ENCODE measurements around the gene DYNLRB1. TPM values are rescaled to one million over a fixed set of nuclear protein-coding genes. Genes with fewer than 3 reads are reported as not detected.
A peak's percentile ranks its signal among the peaks of the same experiment; 100 is the strongest.
"Not testable (repeated sequence)": the region's sequence is repeated elsewhere in the genome, so short reads cannot be mapped to it uniquely, and the experiment has no call there.

Gene DYNLRB1
- total and polyA plus RNA-seq, 9 donors: 67.9 to 133 (median 124) TPM

DNA sequence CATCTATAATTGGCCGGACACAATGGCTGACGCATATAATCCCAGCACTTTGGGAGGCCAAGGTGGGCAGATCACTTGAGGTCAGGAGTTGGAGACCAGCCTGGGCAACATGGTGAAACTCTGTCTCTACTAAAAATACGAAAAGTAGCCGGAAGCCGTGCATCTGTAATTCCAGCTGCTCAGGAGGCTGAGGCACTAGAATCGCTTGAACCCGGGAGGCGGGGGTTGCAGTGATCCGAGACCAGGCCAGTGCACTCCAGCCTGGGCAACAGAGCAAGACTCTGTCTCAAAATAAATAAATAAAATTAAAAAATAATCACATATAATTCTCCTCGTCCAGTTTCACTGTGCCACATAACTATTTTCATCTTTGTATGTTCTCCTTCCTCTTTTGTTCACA lies 3.6 kb downstream of the DYNLRB1 start:
- not testable (repeated sequence) for H3K9me3 ChIP-seq (replicated peaks; ENCODE audit: control insufficient read depth, low read depth, low read length); H3K27ac ChIP-seq (ENCODE audit: low read length); H3K27me3 ChIP-seq (ENCODE audit: control insufficient read depth, insufficient read depth, low read length); H3K4me3 ChIP-seq (ENCODE audit: low read length); DNase-seq; H3K36me3 ChIP-seq (ENCODE audit: control insufficient read depth, insufficient read depth, low read length)
- WGBS (ENCODE audit: insufficient coverage): 91% methylated on average over 6 of the region's 10 CpGs
- peaks cover 21% of the 10 kb centered on the region for H3K4me1 ChIP-seq (ENCODE audit: control insufficient read depth, insufficient read depth, low read length)

DNA sequence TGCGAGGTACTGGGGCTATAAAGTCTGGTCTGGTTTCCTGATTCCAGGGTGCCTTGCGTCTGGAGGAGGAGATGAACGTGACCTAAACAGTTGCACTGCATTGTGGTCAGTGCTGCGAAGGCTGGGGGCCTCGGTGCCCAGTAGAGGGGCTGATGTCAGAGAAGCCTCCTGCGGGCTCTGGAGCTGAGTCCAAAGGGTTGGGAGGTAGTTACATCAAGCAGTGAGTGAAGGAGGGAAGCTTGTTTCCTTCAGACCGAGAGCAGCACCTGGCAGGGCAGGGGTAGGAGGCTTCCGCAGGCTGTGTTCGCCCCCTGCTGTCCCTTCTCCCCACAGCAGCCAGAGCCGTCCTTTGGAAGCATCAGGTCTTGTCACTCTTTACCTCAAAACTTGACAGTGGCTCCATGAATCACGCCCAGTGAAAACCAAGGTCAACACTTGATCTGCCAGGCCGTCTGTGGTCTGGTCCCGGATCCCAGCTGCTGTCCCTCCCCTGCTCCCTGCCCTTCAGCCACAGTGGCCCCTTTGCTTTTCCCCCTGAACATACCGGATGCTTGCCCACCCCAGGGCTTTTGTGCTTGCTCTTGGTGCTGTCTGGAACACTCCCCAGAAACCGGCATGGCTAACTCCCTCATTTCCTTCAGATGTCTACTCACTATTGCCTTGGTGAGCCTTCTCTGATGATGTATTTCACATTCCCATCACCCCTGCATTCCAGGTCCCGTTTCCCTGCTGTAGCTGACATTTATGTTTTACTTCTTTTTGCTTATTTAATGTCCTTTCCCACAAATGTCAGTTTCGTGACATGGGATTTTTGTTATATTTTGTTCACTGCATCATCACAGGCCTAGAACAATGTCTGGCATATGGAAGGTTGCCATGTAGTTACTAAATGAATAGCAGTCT lies 7.0 kb downstream of the DYNLRB1 start:
- DNase-seq: peak; percentile 31
- Histone ChIP-seq H3K27ac (ENCODE audit: low read length) (no peak overlapping the region), H3K4me1 (ENCODE audit: control insufficient read depth, insufficient read depth, low read length) (peaks cover 27% of the 10 kb centered on the region), H3K4me3 (ENCODE audit: low read length) (no peak overlapping the region), H3K36me3 (ENCODE audit: control insufficient read depth, insufficient read depth, low read length) (peaks cover 32% of the 10 kb centered on the region), H3K9me3 (replicated peaks; ENCODE audit: control insufficient read depth, low read depth, low read length) (no peaks in the 10 kb centered on the region), H3K27me3 (ENCODE audit: control insufficient read depth, insufficient read depth, low read length) (no peaks in the 10 kb centered on the region)
- 44% methylated on average over 13 of the region's 17 CpGs for WGBS (ENCODE audit: insufficient coverage)

DNA sequence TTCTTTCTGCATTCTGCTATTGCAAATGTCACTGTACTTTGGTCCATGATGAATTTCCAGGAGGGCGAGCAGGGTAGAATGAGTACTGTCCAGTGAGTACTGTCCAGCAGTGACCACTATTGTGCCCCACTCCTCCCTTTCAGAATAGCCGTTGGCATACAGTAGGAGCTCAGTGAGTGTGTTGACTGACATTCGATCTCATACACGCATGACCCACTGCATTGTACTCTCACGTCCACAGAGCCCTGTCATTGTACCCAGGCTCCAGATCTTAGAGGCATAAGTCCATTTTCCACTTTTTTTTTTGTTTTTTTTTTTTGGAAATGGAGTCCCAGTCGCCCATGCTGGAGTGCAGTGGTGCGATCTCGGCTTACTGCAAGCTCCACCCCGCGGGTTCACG lies 8.2 kb downstream of the DYNLRB1 start:
- Histone ChIP-seq H3K4me1 (ENCODE audit: control insufficient read depth, insufficient read depth, low read length) (peaks cover 27% of the 10 kb centered on the region), H3K27me3 (ENCODE audit: control insufficient read depth, insufficient read depth, low read length) (no peaks in the 10 kb centered on the region), H3K36me3 (ENCODE audit: control insufficient read depth, insufficient read depth, low read length) (peaks cover 43% of the 10 kb centered on the region), H3K4me3 (ENCODE audit: low read length) (no peak overlapping the region), H3K27ac (ENCODE audit: low read length) (no peak overlapping the region), H3K9me3 (replicated peaks; ENCODE audit: control insufficient read depth, low read depth, low read length) (no peaks in the 10 kb centered on the region)
- no peak for DNase-seq
- WGBS (ENCODE audit: insufficient coverage): 94% methylated on average over 6 of the region's 11 CpGs

DNA sequence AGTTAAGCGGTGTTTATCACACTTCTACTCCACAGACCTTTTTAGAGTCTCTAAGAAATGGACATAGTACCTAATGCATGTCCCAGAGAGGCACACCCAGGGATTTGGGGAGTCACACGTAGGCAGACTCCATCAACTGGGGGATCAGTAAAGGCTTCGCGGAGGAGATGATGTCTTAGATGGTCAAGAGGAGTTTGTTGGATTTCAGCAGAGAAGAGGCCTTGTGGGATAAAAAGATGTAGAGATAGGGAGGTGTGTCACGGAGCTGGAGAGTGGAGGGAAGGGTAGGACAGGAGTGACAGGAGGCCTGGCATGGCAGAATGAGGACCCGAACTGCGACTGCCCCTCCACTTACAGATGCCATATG lies 9.1 kb downstream of the DYNLRB1 start:
- DNase-seq: no peak
- Histone ChIP-seq H3K27me3 (ENCODE audit: control insufficient read depth, insufficient read depth, low read length) (no peaks in the 10 kb centered on the region), H3K27ac (ENCODE audit: low read length) (peak overlapping the region; percentile 64), H3K9me3 (replicated peaks; ENCODE audit: control insufficient read depth, low read depth, low read length) (no peaks in the 10 kb centered on the region), H3K4me3 (ENCODE audit: low read length) (no peak overlapping the region), H3K36me3 (ENCODE audit: control insufficient read depth, insufficient read depth, low read length) (peaks cover 52% of the 10 kb centered on the region), H3K4me1 (ENCODE audit: control insufficient read depth, insufficient read depth, low read length) (peaks cover 27% of the 10 kb centered on the region)
- 91% methylated on average over 5 of the region's 7 CpGs for WGBS (ENCODE audit: insufficient coverage)

DNA sequence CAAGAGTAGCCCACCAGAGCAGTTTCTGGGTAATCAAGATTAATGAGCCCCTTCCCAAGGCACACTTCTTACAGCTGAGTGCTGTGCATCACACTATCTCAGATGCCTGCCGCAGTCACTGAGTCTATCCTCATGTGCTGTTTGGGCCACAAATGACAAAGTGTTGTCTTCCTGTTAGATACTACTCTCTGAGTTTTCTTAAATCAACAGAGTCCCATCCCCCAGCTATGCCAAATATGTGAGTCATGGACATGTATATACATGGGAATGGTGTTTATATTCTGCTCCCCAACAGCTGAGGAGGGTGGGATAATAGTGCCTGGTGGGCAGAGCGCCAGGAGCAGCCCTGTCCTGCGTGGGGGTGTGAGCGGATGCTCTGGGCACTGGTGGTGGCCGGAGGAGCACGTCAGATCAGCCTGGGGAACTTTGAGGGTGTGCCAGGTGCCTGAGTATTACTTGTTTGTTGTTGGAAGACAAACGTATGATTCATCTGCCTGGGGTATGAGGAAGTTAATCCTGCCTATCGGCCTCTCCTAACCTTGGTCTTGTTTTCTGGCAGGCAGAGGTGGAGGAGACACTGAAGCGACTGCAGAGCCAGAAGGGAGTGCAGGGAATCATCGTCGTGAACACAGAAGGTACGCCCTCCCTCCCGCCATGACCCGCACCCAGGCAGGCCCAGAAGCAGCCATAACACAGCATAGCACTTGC lies 9.6 kb downstream of the DYNLRB1 start:
- peak; percentile 63 for DNase-seq
- H3K27ac ChIP-seq (ENCODE audit: low read length): peak overlapping the region; percentile 64
- H3K9me3 ChIP-seq (replicated peaks; ENCODE audit: control insufficient read depth, low read depth, low read length): no peaks in the 10 kb centered on the region
- H3K4me3 ChIP-seq (ENCODE audit: low read length): no peak overlapping the region
- H3K27me3 ChIP-seq (ENCODE audit: control insufficient read depth, insufficient read depth, low read length): no peaks in the 10 kb centered on the region
- WGBS (ENCODE audit: insufficient coverage): 76% methylated on average over 7 of the region's 14 CpGs
- peaks cover 27% of the 10 kb centered on the region for H3K4me1 ChIP-seq (ENCODE audit: control insufficient read depth, insufficient read depth, low read length)
- peaks cover 57% of the 10 kb centered on the region for H3K36me3 ChIP-seq (ENCODE audit: control insufficient read depth, insufficient read depth, low read length)

DNA sequence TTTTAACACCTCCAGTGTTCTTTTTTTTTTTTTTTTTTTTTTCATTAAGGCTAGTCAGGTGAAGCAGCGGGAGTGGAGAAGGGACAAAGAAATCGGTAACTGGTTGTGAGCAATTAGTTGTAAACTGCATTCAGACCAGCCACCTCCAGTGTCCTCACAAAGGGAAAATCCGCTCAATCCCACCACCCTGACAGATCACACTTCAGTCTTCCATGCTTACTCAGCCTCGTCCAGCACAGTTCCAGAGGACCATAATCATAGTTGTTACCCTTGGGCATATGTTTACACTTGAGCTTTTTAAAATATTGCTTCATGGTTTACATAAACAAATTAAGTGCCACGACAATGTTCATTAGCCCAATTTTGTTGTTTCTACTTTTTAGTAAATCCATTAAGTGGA lies 10.2 kb downstream of the DYNLRB1 start:
- Histone ChIP-seq H3K27me3 (ENCODE audit: control insufficient read depth, insufficient read depth, low read length) (no peaks in the 10 kb centered on the region), H3K4me3 (ENCODE audit: low read length) (no peak overlapping the region), H3K4me1 (ENCODE audit: control insufficient read depth, insufficient read depth, low read length) (peaks cover 27% of the 10 kb centered on the region), H3K36me3 (ENCODE audit: control insufficient read depth, insufficient read depth, low read length) (peaks cover 62% of the 10 kb centered on the region), H3K9me3 (replicated peaks; ENCODE audit: control insufficient read depth, low read depth, low read length) (no peaks in the 10 kb centered on the region), H3K27ac (ENCODE audit: low read length) (peak overlapping the region; percentile 48)
- no peak for DNase-seq
- no CpG with 5 or more reads among the region's 5 CpGs for WGBS (ENCODE audit: insufficient coverage)

DNA sequence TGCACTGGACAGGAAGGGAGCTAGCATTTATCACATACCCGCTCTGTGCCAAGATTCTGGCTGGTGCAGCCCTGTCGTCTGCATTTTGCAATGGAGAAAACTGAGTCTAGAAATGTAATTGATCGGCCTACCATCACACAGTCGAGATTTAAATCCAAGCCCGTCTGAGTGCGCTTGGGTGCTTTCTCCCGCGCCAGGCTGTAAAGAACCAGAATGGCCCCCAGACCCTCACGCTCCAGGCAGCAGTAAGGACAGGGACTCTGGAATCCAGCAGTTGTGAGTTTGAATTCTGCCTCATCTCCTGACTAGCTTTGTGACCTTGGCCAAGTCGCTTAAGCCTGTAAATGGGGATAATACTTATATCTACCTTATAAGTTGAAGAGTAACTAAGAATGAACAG lies 10.8 kb downstream of the DYNLRB1 start:
- DNase-seq: no peak
- H3K4me3 ChIP-seq (ENCODE audit: low read length): no peak overlapping the region
- no peaks in the 10 kb centered on the region for H3K9me3 ChIP-seq (replicated peaks; ENCODE audit: control insufficient read depth, low read depth, low read length)
- H3K36me3 ChIP-seq (ENCODE audit: control insufficient read depth, insufficient read depth, low read length): peaks cover 65% of the 10 kb centered on the region
- 94% methylated on average over 9 of the region's 10 CpGs for WGBS (ENCODE audit: insufficient coverage)
- H3K4me1 ChIP-seq (ENCODE audit: control insufficient read depth, insufficient read depth, low read length): peaks cover 31% of the 10 kb centered on the region
- H3K27me3 ChIP-seq (ENCODE audit: control insufficient read depth, insufficient read depth, low read length): no peaks in the 10 kb centered on the region
- H3K27ac ChIP-seq (ENCODE audit: low read length): no peak overlapping the region

DNA sequence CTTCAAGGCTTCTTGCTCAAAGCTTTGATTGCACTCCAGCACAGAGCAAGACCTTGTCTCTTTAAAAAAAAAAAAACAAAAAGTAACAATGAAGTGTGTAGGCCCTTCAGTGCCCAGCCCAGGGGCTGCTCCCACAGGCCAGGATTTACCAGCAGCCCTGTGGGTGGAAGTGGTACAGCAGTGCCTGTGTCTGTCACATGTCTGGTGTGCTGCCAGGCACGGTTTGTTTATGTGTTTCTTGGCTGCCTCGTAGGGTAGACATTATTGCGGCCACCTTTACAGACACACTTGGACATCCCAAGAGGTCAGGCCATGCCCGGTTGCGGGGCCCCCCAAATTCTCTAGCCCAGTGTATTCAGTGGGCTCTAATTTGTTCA lies 12.7 kb downstream of the DYNLRB1 start:
- Histone ChIP-seq H3K36me3 (ENCODE audit: control insufficient read depth, insufficient read depth, low read length) (peaks cover 66% of the 10 kb centered on the region), H3K4me1 (ENCODE audit: control insufficient read depth, insufficient read depth, low read length) (peaks cover 31% of the 10 kb centered on the region), H3K27me3 (ENCODE audit: control insufficient read depth, insufficient read depth, low read length) (no peaks in the 10 kb centered on the region), H3K4me3 (ENCODE audit: low read length) (no peak overlapping the region), H3K9me3 (replicated peaks; ENCODE audit: control insufficient read depth, low read depth, low read length) (no peaks in the 10 kb centered on the region), H3K27ac (ENCODE audit: low read length) (no peak overlapping the region)
- no peak for DNase-seq
- no CpG with 5 or more reads among the region's 5 CpGs for WGBS (ENCODE audit: insufficient coverage)

DNA sequence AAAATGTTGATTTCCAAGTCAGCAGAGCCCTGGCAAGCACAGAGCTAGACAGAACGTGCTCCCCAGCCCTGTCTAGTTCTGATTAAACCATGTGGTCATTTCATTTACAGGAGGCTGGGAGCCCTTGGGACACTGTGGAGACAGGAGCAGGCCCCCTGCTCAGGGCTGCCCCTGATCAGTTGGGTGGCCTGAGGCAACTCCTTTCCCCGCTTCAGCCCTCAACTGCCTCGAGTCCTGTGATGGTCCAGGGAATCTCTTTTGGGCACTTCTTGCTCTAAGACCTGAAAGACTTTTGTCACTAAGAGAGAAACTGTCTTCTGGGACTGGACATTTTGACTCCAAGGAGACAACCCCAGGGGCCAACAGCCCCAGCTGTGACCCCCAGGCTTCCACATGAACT lies 13.5 kb downstream of the DYNLRB1 start:
- Histone ChIP-seq H3K9me3 (replicated peaks; ENCODE audit: control insufficient read depth, low read depth, low read length) (no peaks in the 10 kb centered on the region), H3K4me1 (ENCODE audit: control insufficient read depth, insufficient read depth, low read length) (peaks cover 28% of the 10 kb centered on the region)
- WGBS (ENCODE audit: insufficient coverage): 74% methylated on average over 3 of the region's 3 CpGs

DNA sequence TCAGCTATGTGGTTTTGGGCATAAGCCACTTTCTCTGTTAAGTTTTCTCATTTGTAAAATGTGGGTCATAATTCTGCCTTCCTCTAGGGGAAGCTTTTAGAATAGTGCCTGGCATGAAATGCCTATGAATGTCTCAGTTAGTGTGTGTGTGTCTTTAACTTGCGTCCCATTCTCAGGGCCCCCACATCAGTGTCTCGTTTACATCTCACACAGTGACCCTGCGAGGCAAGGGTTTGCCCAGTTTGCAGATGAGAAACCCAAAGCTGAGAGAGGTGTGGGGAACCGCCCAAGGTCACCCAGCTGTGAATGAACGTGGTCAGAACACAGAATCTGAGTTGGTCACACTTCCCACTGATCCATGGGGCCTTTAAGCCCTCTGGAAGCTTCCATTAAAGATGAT lies 14.1 kb downstream of the DYNLRB1 start:
- Histone ChIP-seq H3K4me3 (ENCODE audit: low read length) (no peak overlapping the region), H3K27ac (ENCODE audit: low read length) (no peak overlapping the region), H3K27me3 (ENCODE audit: control insufficient read depth, insufficient read depth, low read length) (no peaks in the 10 kb centered on the region), H3K4me1 (ENCODE audit: control insufficient read depth, insufficient read depth, low read length) (peaks cover 23% of the 10 kb centered on the region), H3K36me3 (ENCODE audit: control insufficient read depth, insufficient read depth, low read length) (peaks cover 73% of the 10 kb centered on the region), H3K9me3 (replicated peaks; ENCODE audit: control insufficient read depth, low read depth, low read length) (no peaks in the 10 kb centered on the region)
- no peak for DNase-seq
- WGBS (ENCODE audit: insufficient coverage): 100% methylated on average over 2 of the region's 5 CpGs

More for the DNA sequence above, 13.5 kb downstream of the DYNLRB1 start:
- H3K27ac ChIP-seq (ENCODE audit: low read length): no peak overlapping the region
- H3K27me3 ChIP-seq (ENCODE audit: control insufficient read depth, insufficient read depth, low read length): no peaks in the 10 kb centered on the region
- peaks cover 73% of the 10 kb centered on the region for H3K36me3 ChIP-seq (ENCODE audit: control insufficient read depth, insufficient read depth, low read length)
- no peak overlapping the region for H3K4me3 ChIP-seq (ENCODE audit: low read length)
- DNase-seq: no peak

All from muscle of leg (tissue), 11 donors.